Gastrocnemius medialis (tissue), 4 donors: Measurements from ENCODE around the gene AP5B1. TPM values are rescaled to one million over a fixed set of nuclear protein-coding genes. Genes with fewer than 3 reads are reported as not detected.

Experiments
- ATAC-seq, 2 donors: fragments of 150-250 bp; one replicate each; pipeline ENCODE4 v1.9.1; 2016
- DNase-seq, 2 donors: peaks; one replicate each; pipeline ENCODE4 v3.0.0-alpha.2; 2019
- H3K27ac ChIP-seq, 4 donors: fragments of 200-600 bp; sonication (generic); 1 replicate in 1 of 4; 2 replicates in 3 of 4; pipeline ENCODE4 v1.5.1; 2016 to 2018; ENCODE audit warnings: mild to moderate bottlenecking in 2 of 4, moderate library complexity in 1 of 4
- H3K27me3 ChIP-seq, 3 donors: fragments of 200-600 bp; sonication (generic) in 2 of 3; 1 replicate in 1 of 3; 2 replicates in 2 of 3; pipeline versions ENCODE4 v1.5.1 to v1.6.0; 2016 to 2019; ENCODE audit warnings: mild to moderate bottlenecking in 1 of 3, moderate library complexity in 1 of 3
- H3K36me3 ChIP-seq, 2 donors: fragments of 200-600 bp; sonication (generic) in 1 of 2; one replicate each; pipeline ENCODE4 v1.5.1; 2017 to 2018
- H3K4me1 ChIP-seq, 2 donors: fragments of 200-600 bp; sonication (generic) in 1 of 2; one replicate each; pipeline ENCODE4 v1.5.1; 2016 to 2017; ENCODE audit warnings: mild to moderate bottlenecking in 2 of 2
- H3K4me3 ChIP-seq, 4 donors: fragments of 200-600 bp; sonication (generic) in 3 of 4; 1 replicate in 1 of 4; 2 replicates in 3 of 4; pipeline ENCODE4 v1.5.1; 2016 to 2019; ENCODE audit warnings: mild to moderate bottlenecking in 2 of 4
- H3K9me3 ChIP-seq, 3 donors: fragments of 200-600 bp; sonication (generic) in 2 of 3; 1 replicate in 1 of 3; 2 replicates in 2 of 3; pipeline ENCODE4 v1.5.1; 2016 to 2019
- CTCF ChIP-seq, 5 experiments: fragments of 450-650 bp in 3 of 5; fragments of 200-600 bp in 2 of 5; sonication (generic) in 2 of 5; IDR thresholded peaks in 4 of 5; conservative IDR thresholded peaks in 1 of 5; 1 replicate in 4 of 5; 2 replicates in 1 of 5; pipeline ENCODE4 v1.5.1; 2016 to 2019; ENCODE audit warnings: antibody characterized with exemption in 5 of 5, mild to moderate bottlenecking in 3 of 5, moderate library complexity in 3 of 5
- POLR2A ChIP-seq, 2 donors: fragments of 450-650 bp; IDR thresholded peaks; one replicate each; pipeline ENCODE4 v1.6.1; 2017; ENCODE audit warnings: antibody characterized with exemption in 2 of 2, mild to moderate bottlenecking in 2 of 2, moderate library complexity in 2 of 2
- in situ Hi-C, 4 donors: fragments of 200-750 bp; cut with MboI; loops; one replicate each; pipeline versions ENCODE4 v1.15.0 to v1.8.0; 2017; ENCODE audit warnings: low sequenced_read_pairs in 4 of 4
- intact Hi-C: fragments of 100-400 bp; cut with DNase I; formaldehyde crosslinking; loops from one replicate; pipeline ENCODE4 v1.15.1; 2023; ENCODE audit warnings: low total_unique reads
- total RNA-seq, 4 donors: library from RNA; depleted of rRNA; stranded (reverse); fragments of >200 nt; gene quantifications; one replicate each; pipeline versions ENCODE4 v1.1.0 to v1.2.3, GENCODE V29; 2016

The AP5B1 gene
- total RNA-seq, 4 donors from 2014 or later: 20.3 to 42.5 (median 29.7) TPM

GRCh38 chr11:65786008-65786785 is 5.4 kb upstream of the AP5B1 start:
- peaks cover 23 to 53% (median 40%) of the 10 kb centered on the region in 3 donors for H3K27me3 ChIP-seq

GRCh38 chr11:65785319-65786007 is 4.7 kb upstream of the AP5B1 start:
- Histone ChIP-seq H3K27ac (no peak overlapping the region), H3K4me3 (no peak overlapping the region), H3K27me3 (peaks cover 23 to 53% (median 40%) of the 10 kb centered on the region in 3 donors), H3K4me1 (peaks cover 4% of the 10 kb centered on the region in 2 donors), H3K36me3 (no peaks in the 10 kb centered on the region), H3K9me3 (no peaks in the 10 kb centered on the region)
- ATAC-seq (no peak), DNase-seq (no peak)
- in situ Hi-C loops (no loop called here), intact Hi-C loops (loop anchor here (10.0 kb wide), 1 partner anchor 199 kb away; no protein-coding TSS in a partner anchor)
- TF ChIP-seq POLR2A (IDR thresholded peaks at IDR 0.05) (no peak), CTCF (IDR thresholded peaks at IDR 0.05 in 4 of 5, conservative IDR thresholded peaks at IDR 0.05 in 1 of 5) (no peak)

More at GRCh38 chr11:65786008-65786785, 5.4 kb upstream of the AP5B1 start:
- Histone ChIP-seq H3K9me3 (no peaks in the 10 kb centered on the region), H3K36me3 (no peaks in the 10 kb centered on the region), H3K27ac (no peak overlapping the region), H3K4me1 (peaks cover 4% of the 10 kb centered on the region in 2 donors), H3K4me3 (peak overlapping the region in 3 of 4 donors; percentile 6 to 44 (median 17))
- intact Hi-C loops: loop anchor here (10.0 kb wide), 1 partner anchor 199 kb away; no protein-coding TSS in a partner anchor
- ATAC-seq: no peak
- no peak for TF ChIP-seq CTCF (IDR thresholded peaks at IDR 0.05 in 4 of 5, conservative IDR thresholded peaks at IDR 0.05 in 1 of 5)
- TF ChIP-seq POLR2A (IDR thresholded peaks at IDR 0.05): no peak
- in situ Hi-C loops: no loop called here
- no peak for DNase-seq

GRCh38 chr11:65782816-65783228 is 2.0 kb upstream of the AP5B1 start:
- Histone ChIP-seq H3K4me1 (peaks cover 6 to 10% of the 10 kb centered on the region in 2 donors), H3K27ac (no peak overlapping the region), H3K9me3 (no peaks in the 10 kb centered on the region), H3K4me3 (no peak overlapping the region), H3K36me3 (peaks cover 0 to 18% of the 10 kb centered on the region in 2 donors), H3K27me3 (peaks cover 23 to 33% (median 26%) of the 10 kb centered on the region in 3 donors)
- in situ Hi-C loops: no loop called here
- intact Hi-C loops: loop anchor here (10.0 kb wide), 1 partner anchor 202 kb away; no protein-coding TSS in a partner anchor
- DNase-seq (no peak), ATAC-seq (no peak)
- TF ChIP-seq POLR2A (IDR thresholded peaks at IDR 0.05): no peak
- no peak for TF ChIP-seq CTCF (IDR thresholded peaks at IDR 0.05 in 4 of 5, conservative IDR thresholded peaks at IDR 0.05 in 1 of 5)

GRCh38 chr11:65781962-65782815 is 1.4 kb upstream of the AP5B1 start:
- peaks cover 21 to 29% (median 23%) of the 10 kb centered on the region in 3 donors for H3K27me3 ChIP-seq
- H3K4me3 ChIP-seq: peak overlapping the region in 1 of 4 donors; percentile 59
- peaks cover 5 to 9% of the 10 kb centered on the region in 2 donors for H3K4me1 ChIP-seq
- TF ChIP-seq POLR2A (IDR thresholded peaks at IDR 0.05): no peak
- TF ChIP-seq CTCF (IDR thresholded peaks at IDR 0.05 in 4 of 5, conservative IDR thresholded peaks at IDR 0.05 in 1 of 5): no peak
- DNase-seq (no peak), ATAC-seq (no peak)
- no peaks in the 10 kb centered on the region for H3K9me3 ChIP-seq
- in situ Hi-C loops (no loop called here), intact Hi-C loops (loop anchor here (2.0 to 10.0 kb wide), 3 partner anchors 69 to 203 kb away; partner anchors contain the start of genes CFL1 and KAT5)
- H3K36me3 ChIP-seq: peaks cover 0 to 25% of the 10 kb centered on the region in 2 donors
- H3K27ac ChIP-seq: peak overlapping the region in 1 of 4 donors; percentile 53
